ENCODE measurements around the gene MAP7D2. TPM values are rescaled to one million over a fixed set of nuclear protein-coding genes. Genes with fewer than 3 reads are reported as not detected.

The MAP7D2 gene
- total and polyA plus RNA-seq, 9 of the 15 experiments (the other 6 are each of a cell fraction or from before 2014, with no cell fraction given): 0.01 to 0.04 (median 0.03) TPM; not detected in 4

DNA sequence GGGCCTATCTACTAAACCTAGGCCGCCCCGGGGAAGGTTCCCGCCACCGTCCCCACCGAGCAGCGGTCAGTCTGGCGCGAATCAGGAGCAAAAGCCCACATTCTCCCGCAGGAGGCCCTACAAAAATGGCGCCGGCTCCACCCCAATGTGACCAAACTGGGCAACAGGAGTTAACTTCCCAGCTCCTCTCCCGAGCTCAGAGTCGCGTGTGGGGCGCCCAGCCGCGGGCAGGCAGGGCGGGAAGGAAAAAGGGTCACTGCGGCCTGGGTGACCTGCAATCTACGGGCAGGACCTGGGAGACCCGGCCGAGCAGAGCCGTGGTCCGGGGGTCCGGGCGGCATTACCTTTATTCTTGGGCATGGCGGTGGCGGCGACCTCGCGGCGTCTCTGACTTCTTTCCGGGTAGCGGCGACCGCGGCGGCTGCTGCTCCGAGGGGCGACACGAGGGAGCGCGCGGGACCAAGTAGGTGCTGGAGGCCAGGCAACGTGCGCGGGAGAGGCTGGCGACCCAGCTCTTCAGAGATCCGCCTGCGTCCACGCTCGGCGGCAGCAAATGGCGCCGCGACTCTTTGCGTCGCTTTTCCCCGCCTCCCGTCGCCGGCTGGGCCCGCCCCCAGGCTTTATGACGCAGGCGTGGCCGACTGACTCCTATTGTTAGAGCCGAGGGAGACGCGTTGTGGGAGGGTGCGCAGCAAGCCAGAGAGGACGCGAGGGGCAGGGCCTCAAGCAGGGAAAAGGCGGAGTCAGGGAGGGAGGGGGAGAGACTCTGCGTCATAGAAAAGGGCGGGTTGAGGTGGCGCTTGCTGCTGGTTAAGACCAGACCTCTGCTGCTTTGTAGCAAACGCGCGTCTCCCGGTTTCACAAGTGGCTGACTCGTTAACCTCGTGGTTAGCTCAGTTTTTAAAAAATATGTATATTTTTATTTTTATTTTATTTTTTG, 24.8 kb upstream of the MAP7D2 start, which contains the start of gene EIF1AX (continued):
- TF ChIP-seq EZH2 (IDR thresholded peaks at IDR 0.05; ENCODE audit: borderline replicate concordance, low read depth, low read length) (no peak), NR1H2 (CRISPR knock-in tag; IDR thresholded peaks at IDR 0.05) (no peak), EP300 (IDR thresholded peaks at IDR 0.05; ENCODE audit: low read length) (no peak), ZKSCAN8 (CRISPR knock-in tag; IDR thresholded peaks at IDR 0.05) (no peak), STAT5A (IDR thresholded peaks at IDR 0.05; ENCODE audit: borderline replicate concordance, low read length) (no peak), PRMT5 (CRISPR knock-in tag; IDR thresholded peaks at IDR 0.05) (no peak), ZNF507 (tag; conservative IDR thresholded peaks at IDR 0.05) (no peak), TARDBP (IDR thresholded peaks at IDR 0.05) (no peak), ZNF354B (CRISPR knock-in tag; IDR thresholded peaks at IDR 0.05) (no peak), POLR2AphosphoS5 (IDR thresholded peaks at IDR 0.05; ENCODE audit: control insufficient read depth, insufficient read depth, low read depth, low read length) (peak; percentile 80), XRCC4 (IDR thresholded peaks at IDR 0.05; ENCODE audit: extremely low read depth, insufficient read depth, insufficient read length) (no peak), RNF2 (IDR thresholded peaks at IDR 0.05) (no peak), ARID4B (CRISPR knock-in tag; IDR thresholded peaks at IDR 0.05) (peak; percentile 32; the same call in 1 of the 2 replicates), ELF1 (tag; IDR thresholded peaks at IDR 0.05) (no peak), GTF2E2 (tag; IDR thresholded peaks at IDR 0.05) (peak; percentile 42; the same call in 1 of the 2 replicates), POLR3A (IDR thresholded peaks at IDR 0.05; ENCODE audit: borderline replicate concordance, extremely low read depth, insufficient read depth, insufficient read length) (no peak), BRF2 (IDR thresholded peaks at IDR 0.05; ENCODE audit: borderline replicate concordance, insufficient read depth, insufficient read length) (no peak), BRD9 (IDR thresholded peaks at IDR 0.05; ENCODE audit: low read depth, partially characterized antibody) (no peak)
- TF ChIP-seq, protein P1, sequence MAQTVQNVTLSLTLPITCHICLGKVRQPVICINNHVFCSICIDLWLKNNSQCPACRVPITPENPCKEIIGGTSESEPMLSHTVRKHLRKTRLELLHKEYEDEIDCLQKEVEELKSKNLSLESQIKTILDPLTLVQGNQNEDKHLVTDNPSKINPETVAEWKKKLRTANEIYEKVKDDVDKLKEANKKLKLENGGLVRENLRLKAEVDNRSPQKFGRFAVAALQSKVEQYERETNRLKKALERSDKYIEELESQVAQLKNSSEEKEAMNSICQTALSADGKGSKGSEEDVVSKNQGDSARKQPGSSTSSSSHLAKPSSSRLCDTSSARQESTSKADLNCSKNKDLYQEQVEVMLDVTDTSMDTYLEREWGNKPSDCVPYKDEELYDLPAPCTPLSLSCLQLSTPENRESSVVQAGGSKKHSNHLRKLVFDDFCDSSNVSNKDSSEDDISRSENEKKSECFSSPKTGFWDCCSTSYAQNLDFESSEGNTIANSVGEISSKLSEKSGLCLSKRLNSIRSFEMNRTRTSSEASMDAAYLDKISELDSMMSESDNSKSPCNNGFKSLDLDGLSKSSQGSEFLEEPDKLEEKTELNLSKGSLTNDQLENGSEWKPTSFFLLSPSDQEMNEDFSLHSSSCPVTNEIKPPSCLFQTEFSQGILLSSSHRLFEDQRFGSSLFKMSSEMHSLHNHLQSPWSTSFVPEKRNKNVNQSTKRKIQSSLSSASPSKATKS (CRISPR knock-in tag; IDR thresholded peaks at IDR 0.05): no peak
- TF ChIP-seq, protein P2, sequence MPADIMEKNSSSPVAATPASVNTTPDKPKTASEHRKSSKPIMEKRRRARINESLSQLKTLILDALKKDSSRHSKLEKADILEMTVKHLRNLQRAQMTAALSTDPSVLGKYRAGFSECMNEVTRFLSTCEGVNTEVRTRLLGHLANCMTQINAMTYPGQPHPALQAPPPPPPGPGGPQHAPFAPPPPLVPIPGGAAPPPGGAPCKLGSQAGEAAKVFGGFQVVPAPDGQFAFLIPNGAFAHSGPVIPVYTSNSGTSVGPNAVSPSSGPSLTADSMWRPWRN (IDR thresholded peaks at IDR 0.05; ENCODE audit: low read depth): no peak
